GM12878 (cell line): ENCODE results near the gene PDX1. TPM values are rescaled to one million over a fixed set of nuclear protein-coding genes. Genes with fewer than 3 reads are reported as not detected.
"Not testable (repeated sequence)": the region's sequence is repeated elsewhere in the genome, so short reads cannot be mapped to it uniquely, and the experiment has no call there.

ENCODE experiments used
- ATAC-seq: fragments of 200-7000 bp; cut with Tn5 transposase; 3 replicates; pipeline ENCODE4 v1.9.1; 2020; ENCODE audit warnings: mild to moderate bottlenecking, moderate library complexity
- BruUV-seq: library from RNA; stranded (reverse); fragments of 400-500 nt; replicated peaks from 2 replicates; lab custom pipeline; 2021; lab: Mats Ljungman, UMichigan
- CTCF ChIA-PET: fragments of 300-600 bp; sonication (Branson Sonifier 250); formaldehyde crosslinking; extraction: SDS; loops from one replicate; lab custom pipeline; 2021; ENCODE audit warnings: inconsistent platforms; lab: Yijun Ruan, JAX
- POLR2A ChIA-PET: fragments of 350-600 bp; formaldehyde crosslinking; extraction: SDS; loops from one replicate; lab custom pipeline; 2021; ENCODE audit warnings: inconsistent platforms; lab: Charles Lee
- RAD21 ChIA-PET: fragments of 300-600 bp; sonication (Branson Sonifier 250); formaldehyde crosslinking; loops from one replicate; lab custom pipeline; 2023; ENCODE audit warnings: antibody characterized with exemption; ENCODE audit not compliant: unreplicated experiment; lab: Charles Lee
- SMC1A ChIA-PET: fragments of 300-600 bp; sonication (Branson Sonifier 250); formaldehyde crosslinking; loops from one replicate; lab custom pipeline; 2023; ENCODE audit not compliant: unreplicated experiment, uncharacterized antibody; lab: Charles Lee
- DNase-seq: peaks from one replicate; pipeline ENCODE4 v3.0.0-alpha.2; 2011; ENCODE audit warnings: low read depth, low spot score
- FAIRE-seq: peaks from 3 replicates; lab custom pipeline; 2011; peaks lifted over from hg19 to GRCh38; lab: Jason Lieb, UNC
- H2AFZ ChIP-seq: 2 replicates; pipeline ENCODE4 v1.6.0; 2011; ENCODE audit warnings: low read depth, low read length, control low read depth; ENCODE audit not compliant: control insufficient read depth
- H3K27ac ChIP-seq: 2 replicates; pipeline ENCODE4 v1.5.1; 2011; ENCODE audit warnings: control low read depth; ENCODE audit not compliant: control insufficient read depth, insufficient read depth
- H3K27me3 ChIP-seq, 2 experiments: replicated peaks in 1 of 2; 2 replicates each; pipeline versions ENCODE4 v1.6.0 to v1.6.1; 2011; ENCODE audit warnings: low read length in 1 of 2; ENCODE audit not compliant: control insufficient read depth in 2 of 2, insufficient read depth in 2 of 2
- H3K36me3 ChIP-seq, 2 experiments: 2 replicates each; pipeline ENCODE4 v1.5.1; 2011; ENCODE audit warnings: low read length in 1 of 2; ENCODE audit not compliant: control insufficient read depth in 2 of 2, insufficient read depth in 2 of 2
- H3K4me1 ChIP-seq: 2 replicates; pipeline ENCODE4 v1.6.1; 2011; ENCODE audit warnings: mild to moderate bottlenecking, low read length, moderate library complexity, mixed read lengths; ENCODE audit not compliant: control insufficient read depth, insufficient read depth
- H3K4me2 ChIP-seq: 2 replicates; pipeline ENCODE4 v1.6.0; 2011; ENCODE audit warnings: control low read depth; ENCODE audit not compliant: control insufficient read depth, insufficient read depth
- H3K4me3 ChIP-seq: fragments of 200-600 bp; sonication (generic); 2 replicates; pipeline ENCODE4 v1.5.1; 2016
- H3K79me2 ChIP-seq: 2 replicates; pipeline ENCODE4 v1.6.0; 2011; ENCODE audit warnings: low read length; ENCODE audit not compliant: control insufficient read depth, insufficient read depth
- H3K9ac ChIP-seq: 2 replicates; pipeline ENCODE4 v1.8.0; 2011; ENCODE audit warnings: low read length, control low read depth, mixed read lengths; ENCODE audit not compliant: control insufficient read depth, insufficient read depth
- H3K9me3 ChIP-seq: replicated peaks from 3 replicates; pipeline ENCODE4 v1.5.1; 2011; ENCODE audit warnings: mild to moderate bottlenecking, low read length; ENCODE audit not compliant: control insufficient read depth, insufficient read depth
- H4K20me1 ChIP-seq: 2 replicates; pipeline ENCODE4 v1.6.0; 2011; ENCODE audit not compliant: control insufficient read depth, insufficient read depth
- BRCA1 ChIP-seq: IDR thresholded peaks from 2 replicates; pipeline ENCODE4 v1.6.1; 2011; ENCODE audit warnings: low read depth, low read length, improper control_type of control experiment
- DPF2 ChIP-seq: fragments of 450-650 bp; IDR thresholded peaks from 2 replicates; pipeline ENCODE4 v1.6.1; 2017; ENCODE audit warnings: mild to moderate bottlenecking
- IRF4 ChIP-seq: IDR thresholded peaks from 2 replicates; pipeline ENCODE4 v1.6.1; 2011; ENCODE audit warnings: low read depth, low read length
- KDM1A ChIP-seq: fragments of 200-600 bp; sonication (generic); IDR thresholded peaks from 2 replicates; pipeline ENCODE4 v1.6.1; 2016; ENCODE audit warnings: borderline replicate concordance
- MTA3 ChIP-seq: IDR thresholded peaks from 2 replicates; pipeline ENCODE4 v1.6.1; 2012; ENCODE audit warnings: low read length, inconsistent platforms, borderline replicate concordance
- RAD51 ChIP-seq: fragments of 450-650 bp; IDR thresholded peaks from 2 replicates; pipeline ENCODE4 v1.6.1; 2016; ENCODE audit warnings: moderate library complexity, mild to moderate bottlenecking, inconsistent platforms
- RELA ChIP-seq: fragments of 450-650 bp; IDR thresholded peaks from 2 replicates; pipeline ENCODE4 v1.8.0; 2014; ENCODE audit warnings: borderline replicate concordance; ENCODE audit not compliant: partially characterized antibody
- SMARCA5 ChIP-seq: fragments of 450-650 bp; IDR thresholded peaks from 2 replicates; pipeline ENCODE4 v1.6.1; 2017; ENCODE audit warnings: mild to moderate bottlenecking
- WGBS: methylation state at CpG from one replicate; pipeline ENCODE4 v1.1.6; 2016; ENCODE audit warnings: low lambda C conversion rate; ENCODE audit not compliant: insufficient replicate concordance, insufficient coverage; ENCODE audit errors: missing lambda C conversion rate; 5-methylcytosine and 5-hydroxymethylcytosine counted together
- in situ Hi-C: fragments of 300-500 bp; cut with MboI; formaldehyde crosslinking; loops from 9 replicates; pipeline ENCODE4 v1.14.3; 2018; ENCODE audit warnings: mixed read lengths
- intact Hi-C: fragments of 100-400 bp; cut with micrococcal nuclease; formaldehyde crosslinking; loops from one replicate; pipeline ENCODE4 v1.14.2; 2022; ENCODE audit not compliant: unreplicated experiment
- polyA plus RNA-seq, 11 experiments: library from polyadenylated mRNA; depleted of rRNA in 4 of 11; unstranded in 6 of 11; stranded (reverse) in 5 of 11; fragments of >200 nt; fragmentation: Nextera tagmentation in 4 of 11; fragmentation: Illumina TruSeq in 1 of 11; extraction: Ambion mirVana in 4 of 11; extraction: Trizol in 1 of 11; gene quantifications; 1 replicate in 1 of 11; 2 replicates in 10 of 11; pipeline versions ENCODE4 v1.2.1 to v1.2.3, GENCODE V29; 2011 to 2016; ENCODE audit warnings: inconsistent platforms in 2 of 11, missing spikeins in 2 of 11, low read depth in 1 of 11
- total RNA-seq, 4 experiments: library from RNA; depleted of rRNA in 3 of 4; stranded (reverse); fragments of >200 nt in 3 of 4; fragmentation: Illumina TruSeq in 1 of 4; extraction: Trizol in 1 of 4; gene quantifications; 2 replicates each; pipeline versions ENCODE4 v1.2.1 to v1.2.3, GENCODE V29; 2013 to 2021
- TF ChIP-seq, protein P1 (sequence below): fragments of 450-650 bp; IDR thresholded peaks from 2 replicates; pipeline ENCODE4 v1.6.1; 2017; ENCODE audit warnings: mild to moderate bottlenecking
- TF ChIP-seq, protein P2 (sequence below): IDR thresholded peaks from 2 replicates; pipeline ENCODE4 v1.6.1; 2011; ENCODE audit warnings: borderline replicate concordance, low read depth, mild to moderate bottlenecking, moderate library complexity, low read length; ENCODE audit not compliant: insufficient read depth, poor library complexity, severe bottlenecking
- TF ChIP-seq, protein P3 (sequence below): IDR thresholded peaks from 2 replicates; pipeline ENCODE4 v1.6.1; 2011; ENCODE audit warnings: borderline replicate concordance, low read depth, mild to moderate bottlenecking, moderate library complexity, mixed read lengths, low read length; ENCODE audit not compliant: insufficient read depth; ENCODE audit errors: extremely low read length

The PDX1 gene
- total and polyA plus RNA-seq, 10 of the 15 experiments (the other 5 are each of a cell fraction or from before 2014, with no cell fraction given) = 0.02 to 0.03 TPM; not detected in 8

DNA sequence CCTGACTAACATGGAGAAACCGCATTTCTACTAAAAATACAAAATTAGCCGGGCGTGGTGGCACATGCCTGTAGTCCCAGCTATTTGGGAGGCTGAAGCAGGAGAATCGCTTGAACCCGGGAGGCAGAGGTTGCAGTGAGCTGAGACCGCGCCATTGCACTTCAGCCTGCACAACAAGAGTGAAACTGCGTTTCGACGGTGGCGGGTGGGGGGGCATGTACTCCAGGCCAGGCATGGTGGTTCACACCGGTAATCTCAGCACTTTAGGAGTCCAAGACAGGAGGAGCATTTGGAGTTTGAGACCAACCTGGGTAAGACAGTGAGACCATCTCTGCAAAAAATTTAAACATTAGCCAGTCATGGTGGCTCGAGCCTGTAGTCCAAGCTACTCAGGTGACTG lies 44.4 kb downstream of the PDX1 start:
- H3K4me3 ChIP-seq, H2AFZ ChIP-seq, H3K9ac ChIP-seq, DNase-seq, H3K4me1 ChIP-seq, H3K36me3 ChIP-seq, FAIRE-seq, H3K27ac ChIP-seq, H3K4me2 ChIP-seq, in situ Hi-C loops, BruUV-seq, ATAC-seq, H3K9me3 ChIP-seq, H3K79me2 ChIP-seq, H4K20me1 ChIP-seq: not testable (repeated sequence)
- POLR2A ChIA-PET = interaction anchor here (0.7 kb wide), 1 partner anchor 139 kb away, joined by 3 read pairs; no protein-coding TSS in a partner anchor
- intact Hi-C loops = loop anchor here (5.0 kb wide), 1 partner anchor 592 kb away; no protein-coding TSS in a partner anchor
- SMC1A ChIA-PET = interaction anchor here (0.7 to 1.1 kb wide), 4 partner anchors 99 to 179 kb away, joined by 3 read pairs; no protein-coding TSS in a partner anchor
- CTCF ChIA-PET = interaction anchor here (1.0 to 14.0 kb wide), 4 partner anchors 11 to 602 kb away, joined by 3 to 360 read pairs (median 4); no protein-coding TSS in a partner anchor
- H3K27me3 ChIP-seq = peaks cover 19 to 22% of the 10 kb centered on the region in 2 experiments
- 48% methylated on average over 13 of the region's 13 CpGs for WGBS
- RAD21 ChIA-PET = interaction anchor here (0.7 to 1.0 kb wide), 2 partner anchors 8 to 10 kb away, joined by 3 to 4 read pairs; no protein-coding TSS in a partner anchor

DNA sequence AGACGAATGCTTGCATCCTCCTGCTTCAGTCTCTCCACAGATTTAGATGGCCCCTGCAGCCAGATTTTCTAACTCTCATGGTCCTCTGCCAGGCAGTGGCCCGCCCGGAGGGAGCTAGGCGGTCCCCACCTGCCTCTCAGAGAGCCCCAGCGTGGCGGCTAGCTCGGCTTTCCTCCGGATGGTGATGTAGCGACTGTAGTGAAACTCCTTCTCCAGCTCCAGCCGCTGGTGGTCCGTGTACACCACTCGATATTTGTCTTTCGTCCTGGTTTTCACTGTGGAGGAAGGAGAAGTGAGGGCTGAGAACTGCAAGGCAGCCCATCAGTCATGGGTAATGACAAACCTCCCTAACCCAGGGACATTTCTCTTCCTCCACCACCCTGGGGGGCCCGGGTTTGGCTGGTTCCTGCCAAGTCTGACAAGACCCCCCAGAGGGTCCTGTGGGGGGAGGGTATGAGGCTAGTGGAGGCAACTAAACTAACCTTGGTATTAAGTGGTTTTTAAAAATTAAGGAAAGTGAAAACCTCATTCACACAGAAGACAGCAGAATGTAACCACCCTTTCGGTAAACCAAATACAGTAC lies 45.0 kb downstream of the PDX1 start:
- ChIA-PET POLR2A (interaction anchor here (0.7 kb wide), 1 partner anchor 139 kb away, joined by 3 read pairs; no protein-coding TSS in a partner anchor), SMC1A (interaction anchor here (0.7 to 1.5 kb wide), 5 partner anchors 11 to 178 kb away, joined by 3 to 4 read pairs (median 3); no protein-coding TSS in a partner anchor), RAD21 (interaction anchor here (0.6 to 1.0 kb wide), 2 partner anchors 9 to 76 kb away, joined by 3 to 4 read pairs; no protein-coding TSS in a partner anchor), CTCF (interaction anchor here (1.0 to 14.0 kb wide), 3 partner anchors 11 to 136 kb away, joined by 4 to 360 read pairs (median 4); no protein-coding TSS in a partner anchor)
- Histone ChIP-seq H4K20me1 (no peaks in the 10 kb centered on the region), H3K4me3 (no peak overlapping the region), H3K79me2 (no peaks in the 10 kb centered on the region), H3K4me2 (no peak overlapping the region), H3K27ac (no peak overlapping the region), H3K9me3 (no peaks in the 10 kb centered on the region), H2AFZ (no peak overlapping the region), H3K4me1 (no peaks in the 10 kb centered on the region), H3K36me3 (no peaks in the 10 kb centered on the region), H3K27me3 (peaks cover 19 to 27% of the 10 kb centered on the region in 2 experiments), H3K9ac (no peak overlapping the region)
- no TSS peak for BruUV-seq
- FAIRE-seq (no peak), ATAC-seq (no peak), DNase-seq (no peak)
- WGBS = 31% methylated on average over 15 of the region's 15 CpGs
- in situ Hi-C loops (no loop called here), intact Hi-C loops (loop anchor here (5.0 kb wide), 1 partner anchor 593 kb away; no protein-coding TSS in a partner anchor)
- TF ChIP-seq, protein P1, sequence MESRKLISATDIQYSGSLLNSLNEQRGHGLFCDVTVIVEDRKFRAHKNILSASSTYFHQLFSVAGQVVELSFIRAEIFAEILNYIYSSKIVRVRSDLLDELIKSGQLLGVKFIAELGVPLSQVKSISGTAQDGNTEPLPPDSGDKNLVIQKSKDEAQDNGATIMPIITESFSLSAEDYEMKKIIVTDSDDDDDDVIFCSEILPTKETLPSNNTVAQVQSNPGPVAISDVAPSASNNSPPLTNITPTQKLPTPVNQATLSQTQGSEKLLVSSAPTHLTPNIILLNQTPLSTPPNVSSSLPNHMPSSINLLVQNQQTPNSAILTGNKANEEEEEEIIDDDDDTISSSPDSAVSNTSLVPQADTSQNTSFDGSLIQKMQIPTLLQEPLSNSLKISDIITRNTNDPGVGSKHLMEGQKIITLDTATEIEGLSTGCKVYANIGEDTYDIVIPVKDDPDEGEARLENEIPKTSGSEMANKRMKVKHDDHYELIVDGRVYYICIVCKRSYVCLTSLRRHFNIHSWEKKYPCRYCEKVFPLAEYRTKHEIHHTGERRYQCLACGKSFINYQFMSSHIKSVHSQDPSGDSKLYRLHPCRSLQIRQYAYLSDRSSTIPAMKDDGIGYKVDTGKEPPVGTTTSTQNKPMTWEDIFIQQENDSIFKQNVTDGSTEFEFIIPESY = no peak
- TF ChIP-seq, protein P2, sequence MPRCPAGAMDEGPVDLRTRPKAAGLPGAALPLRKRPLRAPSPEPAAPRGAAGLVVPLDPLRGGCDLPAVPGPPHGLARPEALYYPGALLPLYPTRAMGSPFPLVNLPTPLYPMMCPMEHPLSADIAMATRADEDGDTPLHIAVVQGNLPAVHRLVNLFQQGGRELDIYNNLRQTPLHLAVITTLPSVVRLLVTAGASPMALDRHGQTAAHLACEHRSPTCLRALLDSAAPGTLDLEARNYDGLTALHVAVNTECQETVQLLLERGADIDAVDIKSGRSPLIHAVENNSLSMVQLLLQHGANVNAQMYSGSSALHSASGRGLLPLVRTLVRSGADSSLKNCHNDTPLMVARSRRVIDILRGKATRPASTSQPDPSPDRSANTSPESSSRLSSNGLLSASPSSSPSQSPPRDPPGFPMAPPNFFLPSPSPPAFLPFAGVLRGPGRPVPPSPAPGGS = no peak
- TF ChIP-seq RAD51 (no peak), RELA (no peak), KDM1A (no peak), SMARCA5 (no peak), IRF4 (no peak), DPF2 (no peak), BRCA1 (no peak), MTA3 (no peak)
- TF ChIP-seq, protein P3, sequence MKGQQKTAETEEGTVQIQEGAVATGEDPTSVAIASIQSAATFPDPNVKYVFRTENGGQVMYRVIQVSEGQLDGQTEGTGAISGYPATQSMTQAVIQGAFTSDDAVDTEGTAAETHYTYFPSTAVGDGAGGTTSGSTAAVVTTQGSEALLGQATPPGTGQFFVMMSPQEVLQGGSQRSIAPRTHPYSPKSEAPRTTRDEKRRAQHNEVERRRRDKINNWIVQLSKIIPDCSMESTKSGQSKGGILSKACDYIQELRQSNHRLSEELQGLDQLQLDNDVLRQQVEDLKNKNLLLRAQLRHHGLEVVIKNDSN = no peak
